ENCODE data around the gene ATP2A3. TPM values are rescaled to one million over a fixed set of nuclear protein-coding genes. Genes with fewer than 3 reads are reported as not detected.

The ATP2A3 gene
- polyA plus RNA-seq, 1 donor from 2014 or later, result not detected

- Histone ChIP-seq H3K9me2 (ENCODE audit: insufficient read depth, low read length) (no peaks in the 10 kb centered on the region), H3K9ac (ENCODE audit: low read length) (no peak overlapping the region), H3F3A (ENCODE audit: insufficient read depth, low read length, poor library complexity, severe bottlenecking) (no peaks in the 10 kb centered on the region), H3K79me2 (replicated peaks; ENCODE audit: insufficient read depth, low read length) (no peaks in the 10 kb centered on the region), H3K9me3 (ENCODE audit: low read length) (peaks cover 3% of the 10 kb centered on the region), H2AFZ (ENCODE audit: low read depth, low read length) (no peak overlapping the region), H3K36me3 (ENCODE audit: insufficient read depth, low read length) (no peaks in the 10 kb centered on the region), H3K27me3 (ENCODE audit: insufficient read depth, low read depth, low read length) (peaks cover 21% of the 10 kb centered on the region), H3K4me2 (ENCODE audit: low read length) (no peak overlapping the region), H3K4me3 (ENCODE audit: low read length) (no peak overlapping the region), H3K27ac (ENCODE audit: low read length) (no peak overlapping the region), H4K20me1 (ENCODE audit: insufficient read depth) (no peaks in the 10 kb centered on the region)
- no peak for TF ChIP-seq TAF1 (IDR thresholded peaks at IDR 0.05; ENCODE audit: low read depth)
- no peak for TF ChIP-seq REST (IDR thresholded peaks at IDR 0.05; ENCODE audit: borderline replicate concordance)
- TF ChIP-seq POLR2AphosphoS5 (IDR thresholded peaks at IDR 0.05), result no peak
- no peak for TF ChIP-seq EZH2 (IDR thresholded peaks at IDR 0.05; ENCODE audit: borderline replicate concordance, insufficient read depth, low read length, poor library complexity, severe bottlenecking)
- no peak for TF ChIP-seq EP300 (conservative IDR thresholded peaks at IDR 0.05; ENCODE audit: poor library complexity, severe bottlenecking)
- TF ChIP-seq CTCF (IDR thresholded peaks at IDR 0.05; ENCODE audit: poor library complexity, severe bottlenecking), result no peak
- no peak for TF ChIP-seq RAD21 (conservative IDR thresholded peaks at IDR 0.05)
- TF ChIP-seq SMC3 (conservative IDR thresholded peaks at IDR 0.05; ENCODE audit: poor library complexity), result no peak
Observed at GRCh38 chr17:3969963-3970362, 5.7 kb upstream of the ATP2A3 start.

GRCh38 chr17:3968886-3969524, 4.8 kb upstream of the ATP2A3 start:
- H3K27ac ChIP-seq (ENCODE audit: low read length), result no peak overlapping the region
- no peak overlapping the region for H2AFZ ChIP-seq (ENCODE audit: low read depth, low read length)
- no peak overlapping the region for H3K4me2 ChIP-seq (ENCODE audit: low read length)
- no peaks in the 10 kb centered on the region for H4K20me1 ChIP-seq (ENCODE audit: insufficient read depth)
- no peaks in the 10 kb centered on the region for H3K36me3 ChIP-seq (ENCODE audit: insufficient read depth, low read length)
- no peak overlapping the region for H3K9ac ChIP-seq (ENCODE audit: low read length)
- no peak for TF ChIP-seq SMC3 (conservative IDR thresholded peaks at IDR 0.05; ENCODE audit: poor library complexity)
- no peak for TF ChIP-seq TAF1 (IDR thresholded peaks at IDR 0.05; ENCODE audit: low read depth)
- TF ChIP-seq RAD21 (conservative IDR thresholded peaks at IDR 0.05), result no peak
- no peak for TF ChIP-seq EP300 (conservative IDR thresholded peaks at IDR 0.05; ENCODE audit: poor library complexity, severe bottlenecking)
- no peak for TF ChIP-seq EZH2 (IDR thresholded peaks at IDR 0.05; ENCODE audit: borderline replicate concordance, insufficient read depth, low read length, poor library complexity, severe bottlenecking)
- no peak for TF ChIP-seq POLR2AphosphoS5 (IDR thresholded peaks at IDR 0.05)
- no peak for TF ChIP-seq CTCF (IDR thresholded peaks at IDR 0.05; ENCODE audit: poor library complexity, severe bottlenecking)
- TF ChIP-seq REST (IDR thresholded peaks at IDR 0.05; ENCODE audit: borderline replicate concordance), result no peak
- TF ChIP-seq MXI1 (conservative IDR thresholded peaks at IDR 0.05; ENCODE audit: poor library complexity, severe bottlenecking), result no peak
- no peaks in the 10 kb centered on the region for H3F3A ChIP-seq (ENCODE audit: insufficient read depth, low read length, poor library complexity, severe bottlenecking)
- H3K9me3 ChIP-seq (ENCODE audit: low read length), result no peaks in the 10 kb centered on the region
- H3K79me2 ChIP-seq (replicated peaks; ENCODE audit: insufficient read depth, low read length), result no peaks in the 10 kb centered on the region
- peaks cover 27% of the 10 kb centered on the region for H3K27me3 ChIP-seq (ENCODE audit: insufficient read depth, low read depth, low read length)
- H3K9me2 ChIP-seq (ENCODE audit: insufficient read depth, low read length), result no peaks in the 10 kb centered on the region
- H3K4me3 ChIP-seq (ENCODE audit: low read length), result no peak overlapping the region

All from neural cell (in vitro differentiated cells).